Non-pigmented ciliary epithelial cell (primary cell): Measurements from ENCODE around the gene ERC2.

ENCODE experiments used
- DNase-seq: peaks from one replicate; pipeline ENCODE4 v3.0.0-alpha.2; 2010; ENCODE audit warnings: low read depth

The ERC2 gene

GRCh38 chr3:55616803-55617202, 851.5 kb downstream of the ERC2 start:
- no peak for DNase-seq

- no peak for DNase-seq
Measured at GRCh38 chr3:55615694-55616295, 852.5 kb downstream of the ERC2 start.

DNA sequence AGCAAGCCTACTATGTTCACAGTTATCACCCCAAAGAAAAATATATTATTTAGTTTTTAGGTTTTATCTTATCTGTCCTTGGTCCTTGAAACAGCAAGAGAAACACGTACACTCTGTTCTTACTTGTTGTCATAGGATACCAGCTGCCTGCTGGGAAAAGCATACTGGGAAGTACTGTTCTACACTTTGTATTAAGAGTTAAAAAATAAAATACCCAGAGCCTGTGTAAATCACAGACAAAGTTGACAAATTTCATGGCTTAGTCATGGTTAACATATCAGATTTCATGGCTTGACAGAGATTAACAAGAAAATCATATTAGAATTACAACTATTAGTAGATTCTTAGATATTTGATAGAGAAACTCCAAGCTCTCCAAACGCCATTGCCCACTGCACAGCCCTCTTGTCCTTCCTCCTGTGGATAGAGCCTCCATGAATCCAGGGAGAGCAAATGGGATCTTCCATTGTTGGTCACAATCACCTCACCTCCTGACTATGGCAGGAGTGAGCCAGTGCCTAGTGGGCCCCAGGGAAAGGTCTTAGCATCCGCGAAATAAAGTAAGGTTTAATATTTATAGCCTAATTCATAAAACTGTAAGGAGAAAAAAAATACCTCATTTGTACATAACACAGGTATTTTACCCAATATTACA, 853.1 kb downstream of the ERC2 start:
- DNase-seq: no peak

DNA sequence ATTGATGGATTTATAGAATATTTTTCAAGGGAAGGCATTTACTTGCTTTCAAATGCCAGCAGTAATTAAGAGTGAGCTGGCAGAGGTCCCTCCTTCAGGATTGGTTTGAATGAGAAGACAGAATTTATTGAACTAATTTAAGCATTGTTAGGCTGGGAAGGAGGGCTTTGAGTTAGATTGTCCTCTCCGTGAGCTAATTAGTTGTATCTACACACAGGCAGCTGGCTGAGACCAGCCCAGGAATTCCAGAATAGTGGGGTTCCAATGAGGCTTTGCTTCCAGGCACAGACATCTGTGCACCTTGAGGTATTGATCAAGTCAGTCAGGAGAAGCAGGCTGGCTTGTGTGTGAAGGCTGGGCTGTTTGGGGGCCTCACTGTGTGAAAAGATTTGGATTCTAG, 857.1 kb downstream of the ERC2 start:
- DNase-seq: no peak

GRCh38 chr3:55609230-55609827, 858.9 kb downstream of the ERC2 start:
- no peak for DNase-seq

DNA sequence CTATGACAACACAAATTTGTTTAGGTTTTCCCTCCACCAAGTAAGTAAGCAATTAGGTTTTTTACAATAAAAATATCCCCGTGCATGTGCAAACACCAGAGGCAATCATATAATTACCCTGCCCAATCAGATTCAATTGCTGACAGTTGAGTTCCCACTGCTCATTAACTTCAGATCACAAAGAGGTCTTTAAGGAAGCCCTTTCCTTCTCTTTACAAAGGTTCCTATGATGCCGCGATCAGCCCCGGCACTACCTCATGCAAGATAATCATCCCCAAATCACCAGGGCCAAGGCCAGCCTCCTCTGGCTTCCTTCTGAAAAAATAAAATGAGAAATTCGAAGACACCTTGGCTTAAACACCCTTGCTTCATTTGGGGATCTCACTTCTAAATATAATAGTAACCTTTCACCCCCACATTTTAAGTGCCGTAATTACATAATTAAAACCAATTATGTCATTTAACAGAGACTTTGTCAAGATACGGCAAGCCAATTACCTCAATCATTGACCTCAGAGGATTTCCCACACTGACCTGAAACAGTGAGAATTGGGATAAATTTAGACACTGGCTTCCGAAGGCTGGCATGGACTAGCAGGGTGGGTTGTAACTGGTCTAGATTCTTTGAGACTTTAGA, 859.8 kb downstream of the ERC2 start:
- no peak for DNase-seq

DNA sequence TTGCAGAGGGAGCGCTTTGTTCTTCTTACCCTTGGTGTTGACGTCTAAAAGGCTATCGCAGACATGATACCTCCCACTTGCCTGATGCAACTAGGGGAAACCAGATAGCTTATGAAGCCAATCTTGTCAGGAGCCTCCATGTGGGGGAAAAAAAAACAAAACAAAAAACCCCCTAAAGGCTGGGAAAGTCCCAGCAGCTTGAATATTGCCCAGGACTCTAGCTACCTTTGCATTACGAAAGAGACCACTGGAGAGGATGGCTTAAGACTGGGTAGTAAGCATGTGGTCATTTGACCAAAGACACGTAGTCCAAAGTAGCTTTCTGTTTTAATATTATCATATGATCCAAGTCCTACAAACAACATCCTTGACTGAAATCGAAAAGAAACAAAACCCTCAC, 860.4 kb downstream of the ERC2 start:
- no peak for DNase-seq

GRCh38 chr3:55607175-55607574, 861.1 kb downstream of the ERC2 start:
- no peak for DNase-seq

DNA sequence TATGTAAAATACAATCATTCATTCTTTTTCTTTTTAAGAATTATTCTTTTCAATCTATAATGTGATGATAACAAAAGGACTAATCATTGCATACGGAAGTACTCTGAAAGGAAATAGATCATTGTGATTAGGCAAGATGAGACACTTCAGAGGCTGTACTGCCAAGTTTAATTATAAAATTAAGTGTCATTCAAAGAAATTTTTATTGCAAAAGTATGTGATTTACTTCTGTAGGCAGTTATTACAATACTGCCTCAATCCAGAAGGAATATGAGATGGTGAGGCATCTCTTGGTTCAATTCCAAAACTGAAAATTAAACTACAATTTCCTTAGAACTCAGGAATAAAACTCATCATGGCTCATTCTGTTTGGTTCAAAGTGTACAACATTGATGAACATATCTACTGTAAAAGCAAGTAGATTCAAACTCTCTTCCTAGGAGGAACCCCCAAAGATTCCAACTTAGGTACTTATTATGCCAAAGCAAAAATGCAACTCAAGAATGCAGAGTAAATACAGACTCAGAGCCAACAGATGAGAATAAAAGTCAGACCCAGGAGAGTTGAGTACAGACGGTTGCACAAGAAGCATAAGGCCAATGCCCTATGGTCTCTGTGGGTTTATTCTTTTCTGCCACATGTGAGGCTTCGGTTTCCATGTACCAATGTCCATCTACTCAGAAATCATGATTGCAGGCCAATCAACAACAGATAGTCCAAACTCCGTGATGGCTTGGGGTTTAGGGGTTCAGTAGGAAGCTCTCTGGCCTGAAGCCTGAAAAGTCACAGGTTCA, 862.6 kb downstream of the ERC2 start:
- no peak for DNase-seq

- DNase-seq: no peak
Measured at GRCh38 chr3:55604846-55605245, 863.4 kb downstream of the ERC2 start.

GRCh38 chr3:55604402-55604801, 863.9 kb downstream of the ERC2 start:
- DNase-seq: no peak

GRCh38 chr3:55601366-55602080, 866.7 kb downstream of the ERC2 start:
- no peak for DNase-seq

- no peak for DNase-seq
Measured at GRCh38 chr3:55598224-55598623, 870.0 kb downstream of the ERC2 start.

DNA sequence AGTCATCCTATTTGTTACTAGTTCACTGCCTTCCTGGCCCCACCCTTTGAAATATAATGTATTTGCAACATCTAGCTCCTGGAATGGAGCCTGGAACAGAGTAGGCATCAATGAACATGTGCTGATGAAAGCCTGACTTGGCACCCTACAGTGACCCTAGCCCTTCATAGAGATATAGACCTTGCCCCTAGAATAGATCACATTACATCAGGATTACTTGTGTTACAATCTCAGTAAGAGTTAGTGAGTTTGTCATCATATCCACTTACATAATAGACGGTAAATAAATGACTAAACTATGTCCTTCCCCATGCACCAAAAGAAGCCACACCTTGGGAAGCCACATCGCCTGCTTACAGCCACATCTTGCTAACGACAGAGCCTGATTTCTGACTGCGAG, 870.6 kb downstream of the ERC2 start:
- no peak for DNase-seq

DNA sequence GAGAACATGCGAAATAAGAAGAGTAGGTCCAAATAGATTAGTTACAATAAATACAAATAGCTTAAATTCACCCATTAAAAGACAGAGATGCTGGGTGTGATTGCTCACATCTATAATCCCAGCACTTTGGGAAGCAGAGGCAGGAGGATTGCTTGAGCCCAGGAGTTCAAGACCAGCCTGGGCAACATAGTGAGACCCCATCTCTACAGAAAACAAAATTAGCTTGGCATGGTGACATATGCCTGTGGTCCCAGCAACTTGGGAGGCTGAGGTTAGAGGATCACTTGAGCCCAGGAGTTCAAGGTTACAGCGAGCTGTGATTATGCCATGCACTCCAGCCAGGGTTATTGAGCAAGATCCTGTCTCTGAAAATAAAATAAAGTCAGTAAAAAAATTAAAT, 872.1 kb downstream of the ERC2 start:
- DNase-seq: no peak

- DNase-seq: no peak
Measured at GRCh38 chr3:55595420-55595819, 872.8 kb downstream of the ERC2 start.

- no peak for DNase-seq
Measured at GRCh38 chr3:55592572-55592971, 875.7 kb downstream of the ERC2 start.

DNA sequence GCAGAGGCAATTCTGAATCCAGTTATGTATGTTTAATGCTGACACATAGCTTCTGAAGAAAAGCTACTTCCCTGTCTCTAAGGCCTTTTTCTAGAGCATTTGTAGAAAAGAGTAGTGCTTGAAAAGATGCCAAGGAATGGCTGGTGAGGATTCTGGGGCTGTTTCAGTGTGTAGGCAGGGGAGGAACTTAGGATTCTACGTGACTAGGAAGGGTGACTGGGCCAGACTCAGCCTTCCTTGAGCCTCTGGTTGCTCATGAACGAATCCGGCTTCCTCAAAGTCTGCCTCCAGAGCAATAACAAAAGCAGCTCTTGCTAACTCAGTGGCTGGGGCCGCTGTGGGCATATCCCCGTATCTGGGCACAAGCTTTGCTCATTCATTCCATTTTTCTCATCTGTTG, 876.4 kb downstream of the ERC2 start:
- DNase-seq: no peak

DNA sequence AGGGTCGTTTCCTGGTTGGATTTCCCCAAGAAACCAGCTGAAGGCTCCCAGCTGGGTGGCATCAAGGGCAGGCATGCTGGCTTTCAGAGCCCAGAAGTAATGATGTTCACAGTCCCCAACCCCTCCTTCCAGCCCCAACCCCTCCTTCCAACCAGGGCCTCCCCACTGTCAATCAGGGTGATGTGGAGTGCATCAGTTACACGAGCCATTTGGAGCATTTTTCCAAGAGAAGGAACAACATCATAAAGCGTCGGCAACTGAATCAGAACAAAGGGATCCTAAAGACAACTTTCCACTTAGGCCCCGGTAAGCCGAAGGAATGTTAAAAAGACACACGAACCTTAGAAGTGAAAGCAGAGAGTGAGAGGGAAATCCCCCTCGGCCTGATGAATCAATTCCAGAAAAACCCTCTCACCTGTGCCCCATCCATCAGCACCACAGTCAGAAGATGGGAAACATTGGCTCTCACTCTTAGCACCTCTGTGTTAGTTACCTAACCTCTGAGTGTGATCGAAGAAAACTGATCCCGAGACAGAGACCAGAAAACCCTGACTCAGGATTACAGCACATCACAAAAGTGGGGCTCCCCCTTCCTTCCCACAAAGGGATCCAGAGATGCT, 880.0 kb downstream of the ERC2 start:
- DNase-seq: no peak

- DNase-seq: no peak
Measured at GRCh38 chr3:55585856-55586255, 882.4 kb downstream of the ERC2 start.

GRCh38 chr3:55584716-55585368, 883.4 kb downstream of the ERC2 start:
- no peak for DNase-seq
